Activated gamma-delta T cell treated with Interleukin-2 at 50 U/mL for 16 hours (primary cell): ENCODE data around the gene BPIFA1.

Source experiments
- DNase-seq: peaks from one replicate; pipeline ENCODE4 v3.0.0-alpha.2; 2020

Gene BPIFA1

GRCh38 chr20:33235696-33236095, at the start of gene BPIFA1:
Gene BPIFA1, plus strand, starts transcription at chr20:33235996. Its CDS starts 1,716 bp downstream, at chr20:33237712.
- no peak for DNase-seq

GRCh38 chr20:33187491-33187890, 48.3 kb upstream of the BPIFA1 start:
- DNase-seq, result no peak

DNA sequence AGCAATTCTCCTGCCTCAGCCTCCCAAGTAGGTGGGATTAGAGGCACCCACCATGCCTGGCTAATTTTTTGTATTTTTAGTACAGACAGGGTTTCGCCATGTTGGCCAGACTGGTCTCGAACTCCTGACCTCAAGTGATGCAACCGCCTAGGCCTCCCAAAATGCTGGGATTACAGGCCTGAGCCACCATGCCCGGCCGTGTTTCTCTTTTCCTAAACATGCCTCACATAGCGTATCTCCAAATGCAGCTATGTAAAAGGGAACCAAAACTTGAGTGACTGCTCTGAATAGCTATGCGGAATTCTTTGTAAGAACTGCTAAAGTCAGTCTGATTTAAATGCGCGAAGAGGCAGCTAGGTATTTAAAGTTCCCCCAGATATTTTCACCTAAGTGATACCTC, 47.4 kb upstream of the BPIFA1 start:
- no peak for DNase-seq

- DNase-seq, result no peak
These were observed 44.3 kb upstream of the BPIFA1 start for GRCh38 chr20:33191484-33191883.

DNA sequence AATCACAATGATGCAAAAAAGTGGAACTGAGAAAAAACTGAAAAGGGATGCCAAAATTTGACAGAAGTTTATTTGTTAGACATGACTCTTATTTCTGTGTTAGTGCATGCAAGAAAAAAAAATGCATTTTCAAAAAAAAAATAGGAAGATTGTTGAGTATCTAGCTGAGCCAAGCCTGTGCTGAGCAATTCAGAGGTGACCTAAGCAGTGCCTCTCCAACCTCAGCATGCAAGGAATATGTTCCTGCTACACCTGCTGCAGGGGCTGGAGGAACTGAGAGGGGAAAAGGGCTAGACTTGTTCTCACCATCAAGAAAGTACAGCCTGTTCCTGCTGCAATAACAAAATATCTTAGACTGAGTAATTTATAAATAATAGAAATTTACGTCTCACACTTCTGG, 43.8 kb upstream of the BPIFA1 start:
- no peak for DNase-seq

- no peak for DNase-seq
These were observed 42.8 kb upstream of the BPIFA1 start for GRCh38 chr20:33192912-33193501.

- DNase-seq, result no peak
These were observed 36.8 kb upstream of the BPIFA1 start for GRCh38 chr20:33199026-33199425.

- no peak for DNase-seq
These were observed 33.3 kb upstream of the BPIFA1 start for GRCh38 chr20:33202451-33202850.

GRCh38 chr20:33203444-33203843, 32.4 kb upstream of the BPIFA1 start:
- no peak for DNase-seq

- DNase-seq, result peak; percentile 18
These were observed 26.0 kb upstream of the BPIFA1 start for GRCh38 chr20:33209789-33210188.

GRCh38 chr20:33210371-33210770, 25.4 kb upstream of the BPIFA1 start:
- DNase-seq, result no peak

GRCh38 chr20:33211817-33212424, 23.9 kb upstream of the BPIFA1 start:
- DNase-seq, result peak; percentile 6

DNA sequence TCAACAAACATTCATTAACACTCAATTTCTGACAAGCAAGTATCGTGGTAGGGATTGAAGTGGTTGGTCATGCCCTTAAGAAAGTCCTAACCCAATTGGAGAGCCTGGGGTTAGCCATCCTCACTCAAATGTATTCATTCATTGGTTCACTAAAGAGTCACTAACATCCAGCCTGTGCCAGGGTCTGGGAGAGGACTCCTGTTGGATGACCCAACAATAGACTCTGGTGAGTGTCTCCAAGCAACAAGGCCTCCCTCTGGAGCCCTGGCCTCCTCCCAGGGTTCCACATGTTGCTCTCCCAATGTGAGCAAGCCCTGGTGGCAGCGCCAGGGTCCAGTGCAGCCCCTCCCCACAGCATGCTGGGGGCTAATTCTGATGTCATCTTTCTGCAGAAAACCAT, 18.7 kb upstream of the BPIFA1 start, which contains the start of gene BPIFA3:
TSS of gene BPIFA3 (plus strand) at position 301 of the 400 bp plus-strand sequence. CDS start 185 bp downstream, outside the sequence.
- no peak for DNase-seq

GRCh38 chr20:33224399-33224798, 11.4 kb upstream of the BPIFA1 start:
- DNase-seq, result no peak

- DNase-seq, result no peak
These were observed 6.0 kb upstream of the BPIFA1 start for GRCh38 chr20:33229843-33230242.

DNA sequence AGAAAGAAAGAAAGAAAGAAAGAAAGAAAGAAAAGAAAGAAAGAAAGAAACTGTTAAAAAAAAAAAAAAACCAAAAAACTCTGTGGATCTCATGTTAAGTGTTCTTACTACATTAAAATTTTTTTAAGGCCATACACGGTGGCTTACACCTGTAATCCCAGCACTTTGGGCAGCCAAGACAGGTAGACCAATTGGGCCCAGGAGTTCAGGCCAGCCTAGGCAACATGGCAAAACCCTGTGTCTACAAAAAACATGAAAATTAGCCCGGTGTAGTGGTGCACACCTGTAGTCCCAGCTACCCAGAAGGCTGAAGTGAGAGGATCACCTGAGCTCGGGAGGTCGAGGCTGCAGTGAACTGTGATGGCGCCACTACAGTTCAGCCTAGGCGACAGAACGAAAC, 4.6 kb upstream of the BPIFA1 start:
- DNase-seq, result no peak

GRCh38 chr20:33232486-33233072, 3.2 kb upstream of the BPIFA1 start:
- no peak for DNase-seq

- no peak for DNase-seq
These were observed 2.5 kb upstream of the BPIFA1 start for GRCh38 chr20:33233129-33233774.

GRCh38 chr20:33234050-33234449, 1.7 kb upstream of the BPIFA1 start:
- DNase-seq, result no peak

GRCh38 chr20:33236351-33236750, 555 bp downstream of the BPIFA1 start:
- no peak for DNase-seq

GRCh38 chr20:33237989-33238388, 2.2 kb downstream of the BPIFA1 start:
- no peak for DNase-seq

- no peak for DNase-seq
These were observed 3.6 kb downstream of the BPIFA1 start for GRCh38 chr20:33239418-33239817.

DNA sequence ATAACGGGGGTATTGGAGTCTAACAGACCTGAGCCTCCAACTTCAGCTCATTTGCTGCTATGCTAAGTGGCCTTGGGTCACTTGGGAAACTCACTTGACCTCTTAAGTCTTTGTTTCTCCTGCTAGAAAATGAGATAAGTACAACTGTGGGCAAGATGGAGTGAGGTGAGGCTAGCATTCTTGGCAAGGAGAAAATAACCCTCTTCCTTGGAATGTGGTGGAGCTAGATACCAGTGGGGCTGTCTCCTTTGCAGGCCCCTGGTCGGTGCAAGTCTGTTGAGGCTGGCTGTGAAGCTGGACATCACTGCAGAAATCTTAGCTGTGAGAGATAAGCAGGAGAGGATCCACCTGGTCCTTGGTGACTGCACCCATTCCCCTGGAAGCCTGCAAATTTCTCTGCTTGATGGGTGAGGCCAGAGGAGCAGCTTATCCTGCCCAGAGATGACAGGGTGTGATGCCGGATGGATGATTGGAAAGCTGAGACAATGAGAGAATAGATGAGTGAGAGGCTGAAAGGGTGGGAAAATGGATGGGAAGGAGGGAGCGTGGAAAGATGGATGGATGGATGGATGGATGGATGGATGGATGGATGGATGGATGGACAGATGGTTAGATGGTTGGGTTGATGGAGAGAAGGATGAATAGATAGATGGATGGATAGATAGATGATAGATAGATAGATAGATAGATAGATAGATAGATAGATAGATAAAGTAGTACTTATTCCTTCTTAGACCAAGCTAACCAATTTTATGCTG, 4.4 kb downstream of the BPIFA1 start:
- DNase-seq, result no peak
